Central memory CD8-positive, alpha-beta T cell (primary cell): ENCODE results near the gene BCAM.

Experiments used
- ATAC-seq: fragments of 150-1000 bp; cut with Tn5 transposase; replicated peaks from 2 replicates; pipeline ENCODE4 v1.10.0; 2022; ENCODE audit warnings: mild to moderate bottlenecking, moderate FRiP score, moderate number of reproducible peaks; ENCODE audit not compliant: poor library complexity, severe bottlenecking; ENCODE audit errors: extremely low read depth
- DNase-seq, 2 donors: peaks; one replicate each; pipeline ENCODE4 v3.0.0; 2021; ENCODE audit warnings: low spot score in 2 of 2
- H3K27ac Mint-ChIP-seq: one replicate; pipeline ENCODE4 v1.8.0; 2022; ENCODE audit warnings: low read depth, mild to moderate bottlenecking, moderate library complexity, mixed read lengths
- H3K27me3 Mint-ChIP-seq: one replicate; pipeline ENCODE4 v1.8.0; 2022; ENCODE audit warnings: mixed read lengths
- H3K36me3 Mint-ChIP-seq: one replicate; pipeline ENCODE4 v1.8.0; 2022; ENCODE audit warnings: mild to moderate bottlenecking, moderate library complexity, mixed read lengths; ENCODE audit not compliant: insufficient read depth
- H3K4me1 Mint-ChIP-seq: one replicate; pipeline ENCODE4 v1.8.0; 2022; ENCODE audit warnings: mixed read lengths
- H3K4me3 Mint-ChIP-seq: one replicate; pipeline ENCODE4 v1.8.0; 2022; ENCODE audit warnings: mild to moderate bottlenecking, moderate library complexity, mixed read lengths
- H3K9me3 Mint-ChIP-seq: one replicate; pipeline ENCODE4 v1.8.0; 2022; ENCODE audit warnings: mixed read lengths

The BCAM gene

GRCh38 chr19:44800461-44800860 is 8.4 kb upstream of the BCAM start:
- Mint-ChIP-seq H3K27me3 (peaks cover 8% of the 10 kb centered on the region), H3K27ac (no peak overlapping the region), H3K4me1 (no peaks in the 10 kb centered on the region), H3K9me3 (no peaks in the 10 kb centered on the region), H3K36me3 (no peaks in the 10 kb centered on the region), H3K4me3 (no peak overlapping the region)
- DNase-seq (peak; percentile 63 to 81), ATAC-seq (peak; percentile 84)

GRCh38 chr19:44803442-44804428 is 5.2 kb upstream of the BCAM start:
- no peak for DNase-seq
- Mint-ChIP-seq H3K36me3 (no peaks in the 10 kb centered on the region), H3K9me3 (no peaks in the 10 kb centered on the region), H3K4me1 (no peaks in the 10 kb centered on the region), H3K4me3 (no peak overlapping the region), H3K27me3 (peaks cover 17% of the 10 kb centered on the region), H3K27ac (no peak overlapping the region)
- no peak for ATAC-seq

- Mint-ChIP-seq H3K4me1 (no peaks in the 10 kb centered on the region), H3K36me3 (no peaks in the 10 kb centered on the region), H3K27ac (no peak overlapping the region), H3K27me3 (peaks cover 40% of the 10 kb centered on the region), H3K4me3 (no peak overlapping the region), H3K9me3 (no peaks in the 10 kb centered on the region)
- DNase-seq (no peak), ATAC-seq (no peak)
Observed at GRCh38 chr19:44806291-44806690, 2.6 kb upstream of the BCAM start.

- Mint-ChIP-seq H3K4me3 (no peak overlapping the region), H3K27ac (no peak overlapping the region), H3K9me3 (no peaks in the 10 kb centered on the region), H3K27me3 (peaks cover 40% of the 10 kb centered on the region), H3K36me3 (no peaks in the 10 kb centered on the region), H3K4me1 (no peaks in the 10 kb centered on the region)
- ATAC-seq, result no peak
- no peak for DNase-seq
Observed at GRCh38 chr19:44807162-44807561, 1.7 kb upstream of the BCAM start.

- ATAC-seq (no peak), DNase-seq (no peak)
- no peaks in the 10 kb centered on the region for H3K9me3 Mint-ChIP-seq
- no peaks in the 10 kb centered on the region for H3K4me1 Mint-ChIP-seq
- H3K4me3 Mint-ChIP-seq, result no peak overlapping the region
- H3K36me3 Mint-ChIP-seq, result no peaks in the 10 kb centered on the region
- H3K27me3 Mint-ChIP-seq, result peaks cover 34% of the 10 kb centered on the region
- H3K27ac Mint-ChIP-seq, result no peak overlapping the region
Observed at GRCh38 chr19:44807652-44808462, 1.0 kb upstream of the BCAM start.

GRCh38 chr19:44809577-44810233 is 802 bp downstream of the BCAM start:
- ATAC-seq, result no peak
- Mint-ChIP-seq H3K9me3 (no peaks in the 10 kb centered on the region), H3K36me3 (no peaks in the 10 kb centered on the region), H3K4me3 (no peak overlapping the region), H3K27me3 (peaks cover 34% of the 10 kb centered on the region), H3K4me1 (no peaks in the 10 kb centered on the region), H3K27ac (no peak overlapping the region)
- DNase-seq, result no peak

GRCh38 chr19:44810234-44811121 is 1.6 kb downstream of the BCAM start:
- H3K4me1 Mint-ChIP-seq, result no peaks in the 10 kb centered on the region
- DNase-seq (no peak), ATAC-seq (no peak)
- H3K9me3 Mint-ChIP-seq, result no peaks in the 10 kb centered on the region
- no peak overlapping the region for H3K4me3 Mint-ChIP-seq
- peaks cover 34% of the 10 kb centered on the region for H3K27me3 Mint-ChIP-seq
- no peaks in the 10 kb centered on the region for H3K36me3 Mint-ChIP-seq
- H3K27ac Mint-ChIP-seq, result no peak overlapping the region

- H3K9me3 Mint-ChIP-seq, result no peaks in the 10 kb centered on the region
- no peak for ATAC-seq
Observed at GRCh38 chr19:44811122-44811419, 2.2 kb downstream of the BCAM start.

GRCh38 chr19:44812142-44812718 is 3.3 kb downstream of the BCAM start:
- H3K9me3 Mint-ChIP-seq, result no peaks in the 10 kb centered on the region
- H3K4me1 Mint-ChIP-seq, result no peaks in the 10 kb centered on the region
- ATAC-seq (no peak), DNase-seq (no peak)
- no peak overlapping the region for H3K27ac Mint-ChIP-seq
- H3K27me3 Mint-ChIP-seq, result peaks cover 34% of the 10 kb centered on the region
- no peak overlapping the region for H3K4me3 Mint-ChIP-seq
- no peaks in the 10 kb centered on the region for H3K36me3 Mint-ChIP-seq

More at GRCh38 chr19:44811122-44811419, 2.2 kb downstream of the BCAM start:
- Mint-ChIP-seq H3K36me3 (no peaks in the 10 kb centered on the region), H3K4me3 (no peak overlapping the region), H3K4me1 (no peaks in the 10 kb centered on the region), H3K27me3 (peaks cover 34% of the 10 kb centered on the region), H3K27ac (no peak overlapping the region)
- DNase-seq, result no peak

- no peak for DNase-seq
- Mint-ChIP-seq H3K4me1 (no peaks in the 10 kb centered on the region), H3K36me3 (no peaks in the 10 kb centered on the region)
Observed at GRCh38 chr19:44813070-44813840, 4.4 kb downstream of the BCAM start.

GRCh38 chr19:44813841-44814470 is 5.1 kb downstream of the BCAM start:
- no peak overlapping the region for H3K27ac Mint-ChIP-seq
- H3K27me3 Mint-ChIP-seq, result peaks cover 24% of the 10 kb centered on the region
- no peaks in the 10 kb centered on the region for H3K9me3 Mint-ChIP-seq
- ATAC-seq, result no peak
- no peaks in the 10 kb centered on the region for H3K4me1 Mint-ChIP-seq
- H3K4me3 Mint-ChIP-seq, result no peak overlapping the region
- DNase-seq, result no peak
- H3K36me3 Mint-ChIP-seq, result no peaks in the 10 kb centered on the region

More at GRCh38 chr19:44813070-44813840, 4.4 kb downstream of the BCAM start:
- no peak for ATAC-seq
- Mint-ChIP-seq H3K27ac (no peak overlapping the region), H3K4me3 (no peak overlapping the region), H3K27me3 (peaks cover 30% of the 10 kb centered on the region), H3K9me3 (no peaks in the 10 kb centered on the region)
